ENCODE data around the gene KCNJ6.

DNA sequence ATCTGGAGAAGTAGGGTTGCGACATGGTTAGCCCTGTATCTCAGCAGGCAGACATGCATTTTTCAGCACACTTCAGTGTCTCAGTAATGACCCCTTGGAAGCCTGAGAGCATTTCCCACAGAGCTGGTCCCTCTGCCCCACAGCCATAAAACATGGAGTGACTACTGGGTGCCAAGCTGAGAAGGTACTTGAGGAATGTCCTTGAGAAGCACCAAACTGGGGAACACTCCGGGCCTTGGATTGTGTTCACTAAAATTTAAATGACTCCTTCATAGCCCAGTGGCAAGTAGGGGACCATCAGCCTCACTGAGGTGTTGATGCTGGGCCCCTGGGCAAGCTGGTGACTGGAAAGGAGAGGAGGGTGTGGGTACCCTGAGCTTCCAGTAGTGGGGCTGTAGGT is 54.7 kb downstream of the KCNJ6 start:
- TF ChIP-seq, protein P1, sequence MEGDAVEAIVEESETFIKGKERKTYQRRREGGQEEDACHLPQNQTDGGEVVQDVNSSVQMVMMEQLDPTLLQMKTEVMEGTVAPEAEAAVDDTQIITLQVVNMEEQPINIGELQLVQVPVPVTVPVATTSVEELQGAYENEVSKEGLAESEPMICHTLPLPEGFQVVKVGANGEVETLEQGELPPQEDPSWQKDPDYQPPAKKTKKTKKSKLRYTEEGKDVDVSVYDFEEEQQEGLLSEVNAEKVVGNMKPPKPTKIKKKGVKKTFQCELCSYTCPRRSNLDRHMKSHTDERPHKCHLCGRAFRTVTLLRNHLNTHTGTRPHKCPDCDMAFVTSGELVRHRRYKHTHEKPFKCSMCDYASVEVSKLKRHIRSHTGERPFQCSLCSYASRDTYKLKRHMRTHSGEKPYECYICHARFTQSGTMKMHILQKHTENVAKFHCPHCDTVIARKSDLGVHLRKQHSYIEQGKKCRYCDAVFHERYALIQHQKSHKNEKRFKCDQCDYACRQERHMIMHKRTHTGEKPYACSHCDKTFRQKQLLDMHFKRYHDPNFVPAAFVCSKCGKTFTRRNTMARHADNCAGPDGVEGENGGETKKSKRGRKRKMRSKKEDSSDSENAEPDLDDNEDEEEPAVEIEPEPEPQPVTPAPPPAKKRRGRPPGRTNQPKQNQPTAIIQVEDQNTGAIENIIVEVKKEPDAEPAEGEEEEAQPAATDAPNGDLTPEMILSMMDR (IDR thresholded peaks at IDR 0.05), result no peak
- no peak for TF ChIP-seq POLR2A (IDR thresholded peaks at IDR 0.05)

Data from testis (tissue), 2 donors.